NCI-H510A (cell line): ENCODE results near the gene SDS.

Experiments used
- DNase-seq: peaks from one replicate; lab custom pipeline; 2025; lab: John Stamatoyannopoulos, UW

Gene SDS

DNA sequence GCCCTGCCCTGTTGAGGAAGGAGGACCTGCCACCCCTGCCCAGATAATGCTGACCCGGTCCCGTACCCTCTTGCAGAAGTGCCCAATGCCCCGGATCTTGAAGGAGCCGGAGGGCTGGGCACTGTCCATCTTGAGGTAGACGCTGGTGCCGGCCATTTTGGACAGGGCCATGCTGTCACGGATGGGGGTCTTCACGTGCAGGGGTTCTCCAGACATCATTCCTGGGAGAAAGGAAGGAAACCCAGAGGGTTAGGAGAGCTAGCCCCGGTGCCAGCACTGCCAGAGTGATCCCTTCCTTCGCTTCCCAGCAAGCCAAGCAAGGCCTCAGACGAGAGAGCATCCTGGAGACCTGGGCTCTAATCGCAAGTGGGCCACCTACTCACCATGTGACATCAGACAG is 4.2 kb downstream of the SDS start:
- no peak for DNase-seq

DNA sequence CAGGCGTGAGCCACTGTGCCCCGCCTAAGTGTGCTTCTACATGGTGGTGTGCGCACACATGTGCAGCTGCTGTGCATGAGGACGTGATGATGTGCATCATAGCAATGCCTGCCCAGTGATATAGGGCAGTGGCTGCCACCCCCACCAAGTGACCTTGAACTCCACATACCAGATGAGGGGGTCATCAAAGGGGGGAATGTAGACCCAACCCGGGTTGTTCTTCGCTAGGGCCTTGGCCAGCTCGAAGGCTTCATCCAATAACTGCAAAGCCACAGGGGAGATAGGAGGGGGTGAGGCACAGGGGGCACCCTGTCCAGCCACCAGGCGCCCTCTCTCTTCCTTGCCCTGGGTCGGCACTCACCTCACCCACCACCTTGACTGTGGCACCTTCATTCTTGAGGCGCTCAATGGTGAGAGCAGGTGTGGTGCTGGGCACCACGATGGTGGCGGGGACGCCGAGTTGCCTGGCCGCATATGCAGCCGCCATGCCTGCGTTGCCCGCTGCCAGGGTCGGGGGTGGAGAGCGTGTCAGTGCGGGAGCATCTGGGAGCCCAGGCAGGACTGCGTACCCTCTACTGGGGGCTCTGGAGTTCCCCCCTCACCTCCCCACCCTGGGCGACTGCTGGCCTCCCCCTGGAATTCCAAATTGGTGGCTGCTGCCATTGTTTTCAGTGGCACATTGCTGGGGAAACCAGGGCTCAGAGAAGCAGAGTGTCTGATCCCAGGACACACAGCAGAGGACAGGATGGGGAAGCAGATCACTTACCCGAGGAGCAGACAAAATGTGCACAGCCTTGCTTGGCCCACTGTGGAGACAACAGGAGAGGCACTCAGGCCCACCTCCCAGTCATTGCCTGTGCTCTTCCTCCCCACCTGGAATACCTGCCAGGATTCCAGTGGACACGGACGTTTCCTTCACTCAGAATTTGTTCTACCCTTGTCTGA is 5.1 kb downstream of the SDS start:
- DNase-seq, result no peak

GRCh38 chr12:113397497-113398197 is 6.0 kb downstream of the SDS start:
- no peak for DNase-seq

- DNase-seq, result no peak
Measured at GRCh38 chr12:113396828-113397496, 6.7 kb downstream of the SDS start.

DNA sequence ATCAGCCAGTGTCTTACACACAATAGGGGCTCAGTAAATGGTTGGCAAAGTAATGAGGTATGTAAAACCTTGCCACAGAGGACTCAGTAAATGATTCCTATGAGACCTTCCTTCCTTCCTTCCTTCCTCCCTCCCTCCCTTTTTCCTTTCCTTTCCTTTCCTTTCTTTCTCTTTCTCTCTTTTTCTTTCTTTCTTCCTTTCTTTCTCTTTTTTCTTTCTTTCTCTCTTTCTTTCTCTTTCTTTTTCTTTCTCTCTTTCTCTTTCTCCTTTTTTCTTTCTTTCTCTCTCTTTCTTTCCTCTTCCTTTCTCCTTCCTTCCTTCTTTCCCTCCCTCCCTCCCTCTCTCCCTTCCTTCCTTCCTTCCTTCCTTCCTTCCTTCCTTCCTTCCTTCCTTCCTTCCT is 7.5 kb downstream of the SDS start:
- DNase-seq, result no peak

- no peak for DNase-seq
Measured at GRCh38 chr12:113395119-113395518, 8.6 kb downstream of the SDS start.

DNA sequence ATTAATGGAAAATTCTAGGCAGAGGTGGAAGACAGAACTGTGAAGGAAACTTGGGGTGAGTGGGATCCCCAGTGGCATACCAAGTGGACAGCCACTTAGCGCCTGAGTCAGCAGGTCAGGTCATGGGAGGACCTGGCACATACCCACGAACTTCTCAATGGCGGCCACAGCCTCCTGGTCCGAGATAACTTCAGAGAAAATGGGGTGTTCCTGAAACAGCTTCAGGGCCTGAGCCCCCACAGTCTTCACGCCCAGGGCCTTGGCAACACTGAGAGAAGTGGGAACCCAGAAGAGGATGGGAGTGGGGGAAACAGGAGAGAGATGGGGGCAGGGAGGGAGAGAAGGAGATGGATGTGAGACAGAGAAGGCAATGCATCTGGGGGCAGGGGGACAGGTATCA is 9.9 kb downstream of the SDS start:
- no peak for DNase-seq

DNA sequence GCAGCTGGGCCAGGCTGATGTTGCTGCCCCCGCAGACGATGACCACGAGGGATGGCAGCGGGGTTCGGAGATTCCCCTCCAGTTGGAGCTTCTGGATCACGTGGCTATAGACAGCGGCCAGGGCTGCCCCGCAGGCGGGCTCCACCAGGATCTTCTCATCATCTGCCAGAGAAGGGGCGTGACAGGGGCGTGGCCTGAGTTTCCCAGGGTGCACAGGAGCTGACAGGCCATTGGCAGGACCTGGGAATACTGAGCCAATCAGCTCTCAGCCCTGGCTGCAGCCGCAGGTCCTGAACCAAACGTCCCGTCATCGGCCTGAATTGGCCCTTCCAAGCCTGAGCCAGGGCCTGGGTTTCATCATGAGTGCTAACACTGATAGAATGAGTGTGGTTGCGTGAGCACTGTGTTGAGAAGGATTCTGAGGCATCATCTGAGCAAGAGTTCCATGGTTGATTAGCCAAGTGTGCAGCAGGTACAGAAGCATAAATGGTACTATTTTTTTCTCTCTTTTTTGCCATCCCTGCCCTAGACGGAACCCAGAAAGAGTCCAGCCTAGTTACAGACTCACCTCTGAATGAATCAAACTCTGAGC is 10.6 kb downstream of the SDS start:
- DNase-seq, result no peak

DNA sequence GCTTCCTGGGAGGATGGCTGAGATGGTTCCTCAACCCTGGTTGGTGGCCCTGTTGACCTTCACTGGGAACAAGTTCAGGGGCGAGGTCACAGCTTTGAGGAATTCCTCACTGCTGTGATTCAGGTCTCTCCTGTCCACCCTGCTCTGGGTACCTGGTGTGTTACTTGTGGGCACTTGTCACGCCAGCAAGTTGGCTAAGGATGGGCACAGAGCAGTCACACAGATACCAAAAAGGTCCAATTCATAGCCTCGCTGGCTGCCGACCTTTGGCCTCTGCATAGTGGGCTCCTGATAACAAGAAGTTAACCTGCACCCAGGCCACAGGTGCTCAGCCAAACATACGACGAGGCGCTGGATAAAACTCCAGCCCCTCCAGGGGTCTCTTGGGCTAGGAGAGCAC is 11.2 kb downstream of the SDS start:
- no peak for DNase-seq

DNA sequence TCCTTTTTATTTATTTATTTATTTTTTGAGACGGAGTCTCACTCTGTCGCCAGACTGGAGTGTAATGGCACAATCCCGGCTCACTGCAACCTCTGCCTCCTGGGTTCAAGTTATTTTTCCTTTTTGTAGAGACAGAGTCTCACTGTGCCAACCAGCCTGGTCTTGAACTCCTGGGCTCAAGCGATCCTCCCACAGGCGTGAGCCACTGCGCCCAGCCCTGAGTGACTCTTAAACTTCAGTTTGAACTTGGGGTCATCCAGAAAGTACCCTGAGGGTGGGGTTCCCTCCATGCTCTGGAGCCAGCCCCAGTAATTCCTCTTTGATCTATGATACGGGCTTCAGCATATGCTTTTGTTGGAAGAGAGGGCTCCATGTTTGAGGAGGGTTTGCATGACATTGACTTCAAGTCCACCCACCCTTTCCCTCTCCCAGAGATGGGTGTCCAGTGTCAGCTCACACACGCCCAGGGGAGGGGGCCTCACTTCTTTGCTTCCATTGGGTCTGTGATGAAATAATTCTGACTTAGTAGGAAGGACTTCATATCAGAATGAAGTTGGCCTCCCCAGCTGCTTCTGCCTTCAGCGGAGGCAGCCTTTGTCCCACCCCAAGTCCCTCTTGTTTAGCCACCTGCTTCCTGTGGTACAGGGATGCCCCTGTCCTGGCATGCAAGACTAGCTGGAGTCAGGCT is 11.9 kb downstream of the SDS start:
- DNase-seq, result no peak

- DNase-seq, result no peak
Measured at GRCh38 chr12:113391145-113391544, 12.5 kb downstream of the SDS start.

DNA sequence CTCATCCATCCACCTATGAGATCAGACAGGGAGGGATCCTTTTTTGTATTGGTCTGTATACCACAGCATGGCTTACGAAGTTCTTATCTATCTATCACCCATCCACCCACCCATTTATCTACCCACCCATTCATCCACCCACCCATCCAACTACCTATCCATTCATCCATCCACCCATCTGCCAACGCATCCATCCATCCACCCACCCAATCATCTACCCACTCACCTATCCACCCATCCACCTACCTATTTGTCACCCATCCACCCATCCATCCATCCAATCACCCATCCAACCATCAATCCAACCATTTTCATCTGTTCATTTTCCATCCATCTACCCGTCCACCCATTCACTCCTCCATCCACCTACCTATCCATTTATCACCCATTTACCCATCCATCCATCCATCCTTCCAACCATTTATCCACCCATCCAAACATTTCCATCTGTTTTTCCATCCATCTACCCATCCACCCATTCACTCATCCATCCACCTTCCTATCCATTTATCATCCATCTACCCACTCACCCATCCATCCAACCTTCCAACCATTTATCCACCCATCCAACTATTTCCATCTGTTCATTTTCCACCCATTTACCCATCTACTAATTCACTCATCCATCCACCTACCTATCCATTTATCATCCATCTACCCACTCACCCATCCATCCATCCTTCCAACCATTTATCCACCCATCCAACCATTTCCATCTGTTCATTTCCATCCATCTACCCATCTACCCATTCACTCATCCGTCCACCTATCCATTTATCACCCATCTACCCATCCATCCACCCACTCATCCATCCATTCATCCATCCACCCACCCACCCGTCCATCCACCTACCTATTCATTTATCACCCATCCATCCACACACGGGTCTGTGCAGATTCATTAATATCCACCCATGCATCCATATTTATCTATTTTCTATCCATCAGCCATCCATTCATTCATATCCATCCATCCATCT is 13.3 kb downstream of the SDS start:
- DNase-seq, result no peak

- no peak for DNase-seq
Measured at GRCh38 chr12:113388351-113388750, 15.3 kb downstream of the SDS start.

DNA sequence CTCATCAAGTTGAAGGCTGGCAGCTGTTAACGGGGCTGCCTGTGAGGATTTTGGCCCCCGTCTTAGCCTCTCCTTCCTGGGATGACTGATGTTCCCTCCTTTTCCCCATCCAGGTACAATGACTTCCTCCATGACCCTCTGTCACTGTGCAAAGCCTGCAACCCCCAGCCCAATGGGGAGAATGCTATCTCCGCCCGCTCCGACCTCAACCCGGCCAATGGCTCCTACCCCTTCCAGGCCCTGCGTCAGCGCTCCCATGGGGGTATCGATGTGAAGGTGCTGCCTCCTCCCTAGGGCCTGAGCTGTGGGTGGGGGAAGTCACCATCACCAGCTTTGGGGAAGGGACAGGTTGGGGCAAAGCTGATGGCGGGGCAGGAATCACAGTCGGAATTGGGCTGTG is 16.1 kb downstream of the SDS start:
- DNase-seq, result no peak

- no peak for DNase-seq
Measured at GRCh38 chr12:113386866-113387566, 16.7 kb downstream of the SDS start.

DNA sequence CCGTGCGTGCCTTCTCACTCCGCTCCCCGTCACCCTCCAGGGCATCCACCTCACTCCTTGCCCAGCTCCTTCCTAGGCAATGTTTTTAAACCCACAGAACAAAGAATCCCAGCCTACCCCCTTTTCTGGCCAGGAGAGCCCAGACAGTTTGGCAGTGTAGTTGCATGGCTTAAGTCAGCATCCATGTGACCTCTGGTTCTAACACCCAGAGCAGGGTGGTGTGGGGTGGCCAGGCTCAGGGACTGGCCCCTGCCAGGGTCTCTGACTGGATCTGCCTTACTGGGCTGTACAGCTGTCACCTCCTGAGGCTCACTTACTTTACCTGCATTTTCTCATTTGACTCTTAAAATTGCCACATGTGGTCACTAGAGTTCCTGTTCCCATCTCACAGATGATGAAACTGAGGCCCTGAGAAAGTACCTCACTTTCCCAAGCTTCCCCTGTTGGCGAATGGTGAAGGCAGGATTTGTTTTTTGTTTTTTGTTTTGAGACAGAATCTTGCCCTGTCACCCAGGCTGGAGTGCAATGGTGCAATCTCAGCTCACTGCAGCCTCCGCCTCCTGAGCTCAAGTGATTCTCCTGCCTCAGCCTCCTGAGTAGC is 18.3 kb downstream of the SDS start:
- no peak for DNase-seq

GRCh38 chr12:113384778-113385177 is 18.9 kb downstream of the SDS start:
- DNase-seq, result no peak

GRCh38 chr12:113382206-113382605 is 21.5 kb downstream of the SDS start:
- DNase-seq, result no peak

GRCh38 chr12:113381220-113381619 is 22.5 kb downstream of the SDS start:
- DNase-seq, result no peak

DNA sequence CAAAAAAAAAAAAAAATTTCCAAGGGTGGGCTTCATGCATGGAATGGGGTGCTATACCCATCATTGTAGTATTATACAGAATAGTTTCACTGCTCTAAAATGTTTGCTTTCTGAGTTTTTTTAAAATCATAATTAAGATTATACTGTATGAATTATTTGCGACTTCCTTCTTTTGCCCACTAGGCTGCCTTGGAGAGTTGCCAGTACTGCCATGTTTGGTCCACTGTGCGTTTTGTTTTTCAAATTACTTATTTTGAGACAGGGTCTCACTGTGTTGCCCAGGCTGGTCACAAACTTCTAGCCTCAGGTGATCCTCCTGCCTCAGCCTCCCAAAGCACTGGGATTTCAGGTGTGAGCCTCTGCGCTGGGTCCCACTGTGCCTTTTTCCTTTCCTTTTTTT is 25.4 kb downstream of the SDS start:
- DNase-seq, result no peak
